AG04449 (cell line): ENCODE measurements around the gene IKZF5.

Experiments
- CTCF ChIA-PET: fragments of 350-600 bp; formaldehyde crosslinking; extraction: SDS; loops from one replicate; lab custom pipeline; 2021; ENCODE audit warnings: antibody characterized with exemption; lab: Yijun Ruan, JAX
- POLR2A ChIA-PET: fragments of 400-600, 350-600 bp; formaldehyde crosslinking; extraction: SDS; loops from one replicate; lab custom pipeline; 2020; ENCODE audit warnings: antibody characterized with exemption, inconsistent platforms; lab: Yijun Ruan, JAX
- DNase-seq: peaks from one replicate; pipeline ENCODE4 v3.0.0-alpha.2; 2010; ENCODE audit warnings: low read depth, low spot score
- H3K4me3 ChIP-seq: 2 replicates; pipeline ENCODE4 v1.5.1; 2011; ENCODE audit warnings: low read depth, mild to moderate bottlenecking, control low read depth, low read length
- TF ChIP-seq, protein P1 (sequence below): IDR thresholded peaks from one replicate; pipeline ENCODE4 v1.5.1; 2011; ENCODE audit warnings: mild to moderate bottlenecking, moderate library complexity, low read length, control low read depth, inconsistent platforms; ENCODE audit not compliant: insufficient read depth; ENCODE audit errors: missing control alignments

IKZF5 gene

DNA sequence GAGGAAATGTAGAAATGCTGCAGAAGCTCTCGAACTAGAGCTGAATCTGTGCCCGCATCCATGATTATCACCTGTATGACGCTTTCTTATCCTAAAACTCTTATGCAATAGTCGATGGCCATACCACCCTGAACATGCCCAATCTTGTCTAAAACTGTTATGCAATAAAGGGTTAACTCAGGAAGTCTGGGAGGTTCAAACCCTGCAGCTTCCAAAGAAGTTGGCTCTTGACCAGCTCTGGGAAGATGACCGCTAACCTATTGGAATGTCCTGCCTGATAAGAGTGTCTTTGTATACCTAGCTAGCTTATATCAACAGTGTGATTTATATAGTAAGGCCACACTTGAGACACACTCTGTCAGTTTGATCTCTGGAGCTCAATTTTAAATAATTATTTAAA lies 51.1 kb downstream of the IKZF5 start:
- no peak for DNase-seq
- TF ChIP-seq, protein P1, sequence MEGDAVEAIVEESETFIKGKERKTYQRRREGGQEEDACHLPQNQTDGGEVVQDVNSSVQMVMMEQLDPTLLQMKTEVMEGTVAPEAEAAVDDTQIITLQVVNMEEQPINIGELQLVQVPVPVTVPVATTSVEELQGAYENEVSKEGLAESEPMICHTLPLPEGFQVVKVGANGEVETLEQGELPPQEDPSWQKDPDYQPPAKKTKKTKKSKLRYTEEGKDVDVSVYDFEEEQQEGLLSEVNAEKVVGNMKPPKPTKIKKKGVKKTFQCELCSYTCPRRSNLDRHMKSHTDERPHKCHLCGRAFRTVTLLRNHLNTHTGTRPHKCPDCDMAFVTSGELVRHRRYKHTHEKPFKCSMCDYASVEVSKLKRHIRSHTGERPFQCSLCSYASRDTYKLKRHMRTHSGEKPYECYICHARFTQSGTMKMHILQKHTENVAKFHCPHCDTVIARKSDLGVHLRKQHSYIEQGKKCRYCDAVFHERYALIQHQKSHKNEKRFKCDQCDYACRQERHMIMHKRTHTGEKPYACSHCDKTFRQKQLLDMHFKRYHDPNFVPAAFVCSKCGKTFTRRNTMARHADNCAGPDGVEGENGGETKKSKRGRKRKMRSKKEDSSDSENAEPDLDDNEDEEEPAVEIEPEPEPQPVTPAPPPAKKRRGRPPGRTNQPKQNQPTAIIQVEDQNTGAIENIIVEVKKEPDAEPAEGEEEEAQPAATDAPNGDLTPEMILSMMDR = no peak
- CTCF ChIA-PET = interaction anchor here (0.9 to 2.1 kb wide), 3 partner anchors 11 to 24 kb away, joined by 4 to 11 read pairs (median 4); partner anchors contain the start of gene PSTK
- no peak overlapping the region for H3K4me3 ChIP-seq
- POLR2A ChIA-PET = no interaction called here

DNA sequence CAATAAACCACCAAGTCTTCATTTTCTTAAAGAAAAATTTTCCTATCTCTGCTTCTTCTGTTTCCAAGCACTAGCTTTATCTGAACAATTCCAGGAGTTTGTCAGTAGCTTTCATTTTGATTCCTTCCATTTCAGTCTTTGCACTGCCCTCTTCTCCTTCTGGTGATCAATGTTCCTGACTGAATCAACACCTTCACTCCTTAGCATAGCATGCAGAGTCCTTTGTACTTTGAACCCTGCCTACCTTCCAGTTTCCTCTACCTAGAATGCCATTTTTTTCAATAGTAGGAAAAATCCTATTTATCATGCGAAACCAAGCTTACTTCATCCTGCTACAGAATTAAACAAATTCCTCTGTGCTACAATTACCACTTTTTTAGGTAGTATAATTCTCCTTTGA lies 52.7 kb downstream of the IKZF5 start:
- no peak for DNase-seq
- CTCF ChIA-PET = interaction anchor here (3.8 kb wide), 1 partner anchor 24 kb away, joined by 24 read pairs; the partner anchor contains the start of gene PSTK
- POLR2A ChIA-PET = no interaction called here
- H3K4me3 ChIP-seq = no peak overlapping the region
- TF ChIP-seq, protein P1 = no peak

DNA sequence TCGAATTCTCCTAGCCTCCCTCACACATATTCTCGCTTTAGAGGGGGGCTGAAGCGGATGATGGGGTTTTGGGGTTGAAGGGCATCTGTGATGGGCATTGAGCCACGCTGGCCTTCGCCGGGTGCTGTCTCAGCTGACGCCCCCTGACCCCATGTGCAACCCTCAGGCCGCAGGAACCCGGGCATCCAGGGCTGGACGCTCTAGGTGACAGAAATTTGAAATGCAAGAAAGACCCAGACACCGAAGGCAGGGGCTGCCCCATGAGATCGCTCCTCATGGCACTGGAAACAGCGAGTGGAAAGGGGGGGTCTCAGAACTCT lies 53.9 kb downstream of the IKZF5 start:
- H3K4me3 ChIP-seq = peak overlapping the region; percentile 80
- POLR2A ChIA-PET = interaction anchor here (1.4 kb wide), 1 partner anchor 26 kb away, joined by 4 read pairs; the partner anchor contains the start of gene PSTK
- TF ChIP-seq, protein P1 = no peak
- CTCF ChIA-PET = interaction anchor here (1.3 to 3.8 kb wide), 2 partner anchors 25 to 31 kb away, joined by 3 to 24 read pairs; partner anchors contain the start of gene PSTK
- DNase-seq = no peak

DNA sequence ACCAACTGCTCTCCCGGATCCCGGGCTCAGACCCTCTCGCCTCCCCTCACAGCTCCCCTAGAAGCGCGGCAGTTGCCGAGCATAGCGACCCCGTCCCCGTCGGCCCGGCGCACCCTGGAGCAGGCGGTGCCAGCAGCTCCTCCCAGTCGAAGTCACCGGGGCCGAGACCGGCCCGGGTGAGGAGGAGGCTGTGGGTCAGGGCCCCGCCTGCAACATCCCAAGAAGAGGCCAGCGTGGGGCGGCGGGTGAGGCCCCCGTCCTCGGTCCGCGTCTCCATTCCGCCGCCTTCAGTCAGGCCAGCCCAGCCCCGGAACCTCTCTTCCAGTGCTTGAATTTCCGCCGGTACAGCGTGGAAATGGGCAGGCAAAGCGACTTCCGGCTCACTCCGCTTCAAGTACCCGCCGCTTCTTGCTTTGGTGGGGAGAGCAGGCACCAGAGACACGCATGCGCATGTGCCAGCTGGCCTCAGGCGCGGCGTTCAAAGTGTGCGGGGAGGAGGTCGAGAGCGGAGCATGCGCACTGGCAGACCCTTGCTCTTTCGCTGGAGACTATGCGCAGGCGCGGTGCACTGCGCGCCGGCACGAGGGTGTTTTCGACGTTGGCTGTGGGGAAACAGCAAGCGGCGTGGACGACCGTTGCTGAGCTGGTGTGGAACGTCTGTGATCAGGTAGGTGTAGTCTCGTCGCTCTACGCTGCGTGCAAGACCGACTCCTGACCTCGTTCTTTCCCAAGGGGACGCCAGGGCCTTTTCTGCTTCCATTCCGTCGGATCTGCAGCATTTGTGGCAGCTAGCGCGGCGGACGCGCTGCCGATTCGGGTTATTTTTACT lies 54.5 kb downstream of the IKZF5 start, which contains the start of gene C10orf88:
Gene C10orf88 (minus strand): TSS at position 326 of the 829 bp plus-strand sequence. CDS start 49 bp downstream, at position 277.
- H3K4me3 ChIP-seq = peak within 1 kb of the TSS; percentile 80
- ChIA-PET CTCF (interaction anchor here (0.9 to 3.8 kb wide), 3 partner anchors 9 to 31 kb away, joined by 3 to 24 read pairs (median 4); partner anchors contain the start of gene PSTK), POLR2A (interaction anchor here (1.4 kb wide), 1 partner anchor 26 kb away, joined by 4 read pairs; the partner anchor contains the start of gene PSTK)
- peak; percentile 93 for DNase-seq
- TF ChIP-seq, protein P1 = peak; percentile 1

DNA sequence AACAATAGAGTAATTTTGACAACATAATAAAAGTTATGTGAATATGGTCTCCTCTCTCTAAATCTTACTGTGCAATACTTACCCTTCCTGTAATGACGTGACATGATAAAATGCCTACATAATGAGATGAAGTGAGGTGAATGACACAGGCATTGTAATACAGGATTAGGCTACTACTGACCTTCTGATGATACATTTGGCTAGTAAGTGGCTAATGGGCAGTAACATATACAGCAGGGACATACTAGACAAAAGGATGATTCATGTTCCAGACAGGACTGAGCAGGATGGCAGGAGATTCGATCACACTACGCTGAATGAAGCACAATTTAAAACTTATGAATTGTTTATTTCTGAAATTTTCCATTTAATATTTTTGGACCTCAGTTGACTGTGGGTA lies 59.3 kb downstream of the IKZF5 start:
- TF ChIP-seq, protein P1 = no peak
- ChIA-PET POLR2A (no interaction called here), CTCF (no interaction called here)
- H3K4me3 ChIP-seq = no peak overlapping the region
- no peak for DNase-seq
